ENCODE data around the gene GLI3.

GLI3 gene

GRCh38 chr7:42224391-42225003 lies 12.5 kb downstream of the GLI3 start:
- no peak overlapping the region for H3K4me3 Mint-ChIP-seq
- no peak for DNase-seq
- no peak for TF ChIP-seq CTCF (IDR thresholded peaks at IDR 0.05)
- peaks cover 3% of the 10 kb centered on the region for H3K27me3 Mint-ChIP-seq (ENCODE audit: low read depth, poor library complexity)
- H3K36me3 Mint-ChIP-seq (ENCODE audit: low read depth) = peaks cover 50% of the 10 kb centered on the region
- peaks cover 94% of the 10 kb centered on the region for H3K4me1 Mint-ChIP-seq
- no peaks in the 10 kb centered on the region for H3K9me3 Mint-ChIP-seq
- peak overlapping the region; percentile 10 for H3K27ac Mint-ChIP-seq

DNA sequence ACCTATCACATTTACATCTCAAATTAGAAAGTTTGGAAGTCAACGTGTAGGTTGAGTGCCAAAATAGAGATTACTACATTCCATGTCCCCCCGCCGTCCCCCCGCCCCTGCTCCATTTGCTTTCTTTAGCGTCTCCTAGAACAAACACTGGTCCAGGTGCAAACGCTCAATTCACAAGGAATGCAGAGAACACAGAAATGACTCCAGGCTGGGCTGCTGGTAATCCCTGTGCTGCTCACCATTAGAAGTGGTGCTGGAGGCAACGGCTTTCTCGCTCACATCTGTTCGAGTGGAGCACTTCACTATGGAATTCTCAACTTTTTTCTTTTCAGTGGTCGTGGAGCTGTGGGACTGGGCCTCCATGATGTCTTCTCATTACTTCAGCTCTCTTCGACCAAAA lies 14.1 kb downstream of the GLI3 start:
- no peaks in the 10 kb centered on the region for H3K9me3 Mint-ChIP-seq
- H3K4me1 Mint-ChIP-seq = peaks cover 94% of the 10 kb centered on the region
- no peak for TF ChIP-seq CTCF (IDR thresholded peaks at IDR 0.05)
- H3K27me3 Mint-ChIP-seq (ENCODE audit: low read depth, poor library complexity) = peaks cover 3% of the 10 kb centered on the region
- no peak overlapping the region for H3K4me3 Mint-ChIP-seq
- peaks cover 66% of the 10 kb centered on the region for H3K36me3 Mint-ChIP-seq (ENCODE audit: low read depth)
- H3K27ac Mint-ChIP-seq = peak overlapping the region; percentile 55
- no peak for DNase-seq

- DNase-seq = no peak
- no peaks in the 10 kb centered on the region for H3K27me3 Mint-ChIP-seq (ENCODE audit: low read depth, poor library complexity)
- peak overlapping the region; percentile 83 for H3K27ac Mint-ChIP-seq
- peaks cover 68% of the 10 kb centered on the region for H3K36me3 Mint-ChIP-seq (ENCODE audit: low read depth)
- H3K4me3 Mint-ChIP-seq = peak overlapping the region; percentile 41
- TF ChIP-seq CTCF (IDR thresholded peaks at IDR 0.05) = no peak
- H3K4me1 Mint-ChIP-seq = peaks cover 94% of the 10 kb centered on the region
- no peaks in the 10 kb centered on the region for H3K9me3 Mint-ChIP-seq
Observed at GRCh38 chr7:42222125-42222524, 14.9 kb downstream of the GLI3 start.

DNA sequence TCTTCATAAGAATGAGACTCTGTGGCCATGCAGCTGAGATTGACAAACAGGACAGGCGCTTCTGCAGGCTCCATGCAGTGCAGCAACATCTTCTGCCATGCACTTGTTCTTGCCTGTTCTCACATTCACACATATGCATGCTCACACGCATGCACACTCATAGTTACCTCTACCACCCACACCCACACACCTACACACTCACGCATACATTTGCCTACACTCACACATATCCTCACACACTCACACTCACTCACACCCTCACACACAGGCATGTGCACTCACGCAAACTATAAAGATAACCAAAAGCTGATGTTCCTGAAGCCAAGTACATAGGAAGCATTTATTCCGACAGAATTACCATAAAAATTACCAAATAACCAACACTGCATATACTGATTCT lies 15.7 kb downstream of the GLI3 start:
- Mint-ChIP-seq H3K36me3 (ENCODE audit: low read depth) (peaks cover 63% of the 10 kb centered on the region), H3K9me3 (no peaks in the 10 kb centered on the region), H3K27me3 (ENCODE audit: low read depth, poor library complexity) (no peaks in the 10 kb centered on the region), H3K4me1 (peaks cover 94% of the 10 kb centered on the region), H3K27ac (peak overlapping the region; percentile 34), H3K4me3 (no peak overlapping the region)
- DNase-seq = no peak
- no peak for TF ChIP-seq CTCF (IDR thresholded peaks at IDR 0.05)

DNA sequence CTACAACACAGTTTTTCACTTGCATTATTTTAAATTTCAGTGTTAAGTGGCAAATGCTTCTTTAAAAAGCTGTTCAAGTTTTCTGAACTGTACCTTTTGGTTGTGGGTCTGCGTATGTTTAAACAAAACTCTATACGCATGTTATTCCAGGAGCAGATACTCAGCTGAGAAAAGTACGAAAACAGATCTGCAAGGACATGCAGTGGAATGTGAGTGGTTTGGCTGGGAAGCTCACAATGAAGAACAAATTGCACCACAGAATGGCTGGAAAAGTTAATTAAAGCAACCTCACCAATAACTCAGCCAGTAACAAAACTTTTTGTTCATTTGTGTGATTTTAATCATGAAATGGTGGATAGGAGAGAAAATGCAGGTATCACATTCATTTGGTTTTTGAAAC lies 17.6 kb downstream of the GLI3 start:
- H3K27me3 Mint-ChIP-seq (ENCODE audit: low read depth, poor library complexity) = no peaks in the 10 kb centered on the region
- no peaks in the 10 kb centered on the region for H3K9me3 Mint-ChIP-seq
- no peak for DNase-seq
- H3K36me3 Mint-ChIP-seq (ENCODE audit: low read depth) = peaks cover 49% of the 10 kb centered on the region
- peak overlapping the region; percentile 46 for H3K27ac Mint-ChIP-seq
- H3K4me1 Mint-ChIP-seq = peaks cover 98% of the 10 kb centered on the region
- no peak for TF ChIP-seq CTCF (IDR thresholded peaks at IDR 0.05)
- peak overlapping the region; percentile 8 for H3K4me3 Mint-ChIP-seq

GRCh38 chr7:42218248-42218647 lies 18.8 kb downstream of the GLI3 start:
- H3K9me3 Mint-ChIP-seq = no peaks in the 10 kb centered on the region
- H3K27ac Mint-ChIP-seq = peak overlapping the region; percentile 16
- no peak for DNase-seq
- H3K4me3 Mint-ChIP-seq = peak overlapping the region; percentile 13
- no peak for TF ChIP-seq CTCF (IDR thresholded peaks at IDR 0.05)
- H3K36me3 Mint-ChIP-seq (ENCODE audit: low read depth) = peaks cover 52% of the 10 kb centered on the region
- H3K27me3 Mint-ChIP-seq (ENCODE audit: low read depth, poor library complexity) = no peaks in the 10 kb centered on the region
- peaks cover 98% of the 10 kb centered on the region for H3K4me1 Mint-ChIP-seq
